Nephron (organoid): Measurements from ENCODE around the gene LANCL1.

Experiments used
- H3K27ac Mint-ChIP-seq, 3 experiments: 2 replicates each; pipeline ENCODE4 v1.8.0; 2020; ENCODE audit warnings: mixed read lengths in 3 of 3, mild to moderate bottlenecking in 2 of 3, moderate library complexity in 1 of 3
- H3K27me3 Mint-ChIP-seq: 2 replicates; pipeline ENCODE4 v1.8.0; 2021; ENCODE audit warnings: low read depth, mild to moderate bottlenecking, moderate library complexity, mixed read lengths
- H3K36me3 Mint-ChIP-seq: 2 replicates; pipeline ENCODE4 v1.8.0; 2020; ENCODE audit warnings: low read depth, mixed read lengths
- H3K4me1 Mint-ChIP-seq: 2 replicates; pipeline ENCODE4 v1.8.0; 2020; ENCODE audit warnings: mixed read lengths
- H3K4me3 Mint-ChIP-seq, 3 experiments: 2 replicates each; pipeline ENCODE4 v1.8.0; 2020; ENCODE audit warnings: mild to moderate bottlenecking in 3 of 3, mixed read lengths in 3 of 3, moderate library complexity in 2 of 3
- H3K9me3 Mint-ChIP-seq: 2 replicates; pipeline ENCODE4 v1.8.0; 2020; ENCODE audit warnings: mixed read lengths
- CTCF ChIP-seq, 3 experiments: fragments of 200-600 bp; sonication (generic); IDR thresholded peaks; one replicate each; pipeline ENCODE4 v1.5.0; 2021; ENCODE audit warnings: antibody characterized with exemption in 3 of 3; ENCODE audit not compliant: unreplicated experiment in 3 of 3

The LANCL1 gene

GRCh38 chr2:210476194-210477128 lies at the start of gene LANCL1:
Gene LANCL1 (minus strand): TSS chr2:210476759. CDS start chr2:210476396, 363 bp downstream.
- H3K4me3 Mint-ChIP-seq = peak within 1 kb of the TSS; percentile 98 to 99 (median 99)
- H3K27me3 Mint-ChIP-seq = no peaks in the 10 kb centered on the region
- no peaks in the 10 kb centered on the region for H3K9me3 Mint-ChIP-seq
- peaks cover 38% of the 10 kb centered on the region for H3K4me1 Mint-ChIP-seq
- TF ChIP-seq CTCF (IDR thresholded peaks at IDR 0.05; ENCODE audit: unreplicated experiment in 3 of 3) = no peak
- peaks cover 29% of the 10 kb centered on the region for H3K36me3 Mint-ChIP-seq
- H3K27ac Mint-ChIP-seq = peak within 1 kb of the TSS; percentile 90 to 98 (median 96)

GRCh38 chr2:210524533-210524932 lies 48.0 kb upstream of the LANCL1 start:
- Mint-ChIP-seq H3K27me3 (no peaks in the 10 kb centered on the region), H3K27ac (no peak overlapping the region), H3K36me3 (peaks cover 12% of the 10 kb centered on the region), H3K9me3 (peaks cover 2% of the 10 kb centered on the region), H3K4me1 (no peaks in the 10 kb centered on the region), H3K4me3 (no peak overlapping the region)
- TF ChIP-seq CTCF (IDR thresholded peaks at IDR 0.05; ENCODE audit: unreplicated experiment in 3 of 3) = no peak

GRCh38 chr2:210523650-210524289 lies 47.2 kb upstream of the LANCL1 start:
- H3K27me3 Mint-ChIP-seq = no peaks in the 10 kb centered on the region
- H3K36me3 Mint-ChIP-seq = peaks cover 15% of the 10 kb centered on the region
- no peak overlapping the region for H3K27ac Mint-ChIP-seq
- H3K9me3 Mint-ChIP-seq = peaks cover 2% of the 10 kb centered on the region
- no peak overlapping the region for H3K4me3 Mint-ChIP-seq
- H3K4me1 Mint-ChIP-seq = no peaks in the 10 kb centered on the region
- TF ChIP-seq CTCF (IDR thresholded peaks at IDR 0.05; ENCODE audit: unreplicated experiment in 3 of 3) = no peak

GRCh38 chr2:210522399-210522798 lies 45.8 kb upstream of the LANCL1 start:
- Mint-ChIP-seq H3K4me3 (no peak overlapping the region), H3K27ac (no peak overlapping the region), H3K4me1 (no peaks in the 10 kb centered on the region), H3K9me3 (peaks cover 2% of the 10 kb centered on the region), H3K36me3 (peaks cover 15% of the 10 kb centered on the region), H3K27me3 (no peaks in the 10 kb centered on the region)
- TF ChIP-seq CTCF (IDR thresholded peaks at IDR 0.05; ENCODE audit: unreplicated experiment in 3 of 3) = no peak

- Mint-ChIP-seq H3K4me3 (no peak overlapping the region), H3K27ac (no peak overlapping the region), H3K36me3 (peaks cover 8% of the 10 kb centered on the region), H3K27me3 (no peaks in the 10 kb centered on the region), H3K9me3 (peaks cover 20% of the 10 kb centered on the region), H3K4me1 (no peaks in the 10 kb centered on the region)
- no peak for TF ChIP-seq CTCF (IDR thresholded peaks at IDR 0.05; ENCODE audit: unreplicated experiment in 3 of 3)
These were observed 43.0 kb upstream of the LANCL1 start for GRCh38 chr2:210519594-210519993.
